ENCODE results near the gene SHISAL1.

- TF ChIP-seq CTCF (IDR thresholded peaks at IDR 0.05; ENCODE audit: low read length) (no peak), EZH2 (IDR thresholded peaks at IDR 0.05; ENCODE audit: borderline replicate concordance, low read length) (no peak)
Measured at GRCh38 chr22:44358709-44359440, 46.1 kb upstream of the SHISAL1 start.
